ENCODE measurements around the gene RAB40C. TPM values are rescaled to one million over a fixed set of nuclear protein-coding genes. Genes with fewer than 3 reads are reported as not detected.
A peak's percentile ranks its signal among the peaks of the same experiment; 100 is the strongest.

Gene RAB40C
- total and polyA plus RNA-seq, 9 of the 15 experiments (the other 6 are each of a cell fraction or from before 2014, with no cell fraction given) = 0.17 to 23.4 (median 8.7) TPM

- BruUV-seq (replicated peaks) = no TSS peak
- no peak overlapping the region for H2AFZ ChIP-seq (ENCODE audit: low read depth, low read length)
- H3K27me3 ChIP-seq (ENCODE audit: control insufficient read depth in 2 of 2, insufficient read depth in 2 of 2, low read length in 2 of 2) = no peaks in the 10 kb centered on the region
- H3K27ac ChIP-seq (ENCODE audit: extremely low read depth, low read depth, low read length) = no peak overlapping the region
- peaks cover 25% of the 10 kb centered on the region; the same call in 1 of the 3 replicates for H3K36me3 ChIP-seq (ENCODE audit: control insufficient read depth, insufficient read depth, low read length)
- 87% methylated on average over 17 of the region's 22 CpGs for WGBS (ENCODE audit: insufficient coverage, low coverage, missing lambda C conversion rate)
- H3K9me3 ChIP-seq (replicated peaks; ENCODE audit: control insufficient read depth, insufficient read depth, low read depth, low read length) = no peaks in the 10 kb centered on the region
- peak overlapping the region in 1 of 2 experiments; percentile 99; a peak in 2 of 4 replicates for H3K9ac ChIP-seq (ENCODE audit: insufficient read depth in 1 of 2, low read depth in 2 of 2, low read length in 2 of 2)
- in situ Hi-C loops (cut with MboI) (no loop called here), intact Hi-C loops (cut with micrococcal nuclease) (no loop called here)
- H3K79me2 ChIP-seq (ENCODE audit: control insufficient read depth, insufficient read depth, low read length) = peaks cover 18% of the 10 kb centered on the region
- POLR2A ChIA-PET = interaction anchor here (0.6 kb wide), 1 partner anchor 1398 kb away, joined by 4 read pairs; no protein-coding TSS in a partner anchor
- H4K20me1 ChIP-seq (replicated peaks; ENCODE audit: control insufficient read depth, insufficient read depth, low read length) = no peaks in the 10 kb centered on the region
- CTCF ChIA-PET (ENCODE audit: low intra/inter-chr PET ratio) = no interaction called here
- TF ChIP-seq FIP1L1 (IDR thresholded peaks at IDR 0.05; ENCODE audit: low read depth, low read length, poor library complexity, severe bottlenecking) = peak; percentile 4
- peak; percentile 8; the same call in 1 of the 2 replicates for TF ChIP-seq RBFOX2 (IDR thresholded peaks at IDR 0.05; ENCODE audit: low read depth, low read length)
- no peak for TF ChIP-seq ZNF121 (CRISPR knock-in tag; conservative IDR thresholded peaks at IDR 0.05)
- 0 out of 2 replicates have a peak, but pooled peaks have one; percentile 9 for TF ChIP-seq ZNF263 (CRISPR knock-in tag; IDR thresholded peaks at IDR 0.05; ENCODE audit: borderline replicate concordance)
- peaks cover 30 to 93% of the 10 kb centered on the region in 2 experiments for H3K4me1 ChIP-seq (replicated peaks in 1 of 2; ENCODE audit: control insufficient read depth in 2 of 2, insufficient read depth in 2 of 2, low read length in 2 of 2)
- DNase-seq (ENCODE audit: extremely low read depth in 1 of 4, low spot score in 3 of 4) = no peak
- H3K4me3 ChIP-seq = no peak overlapping the region
- ATAC-seq = no peak
- no peaks in the 10 kb centered on the region for H3K9me1 ChIP-seq (ENCODE audit: control insufficient read depth, insufficient read depth, low read length)
- H3K4me2 ChIP-seq (ENCODE audit: insufficient read depth, low read length) = no peak overlapping the region
- no peak for FAIRE-seq
Observed at GRCh38 chr16:634051-634670, 44.3 kb downstream of the RAB40C start.
